K562 (cell line): ENCODE results near the gene C10orf143.

Source experiments
- ERF ChIP-seq: fragments of 450-650 bp; formaldehyde crosslinking; IDR thresholded peaks from 2 replicates; pipeline ENCODE4 v1.4.0; 2020; ENCODE audit warnings: mild to moderate bottlenecking, mixed read lengths
- HDAC2 ChIP-seq: fragments of 450-650 bp; IDR thresholded peaks from 2 replicates; pipeline ENCODE4 v1.6.1; 2016; ENCODE audit warnings: mild to moderate bottlenecking
- HOXB6 ChIP-seq: fragments of 250-450 bp; sonication (Bioruptor Pico); IDR thresholded peaks from 2 replicates; pipeline ENCODE4 v1.5.1; 2022; ENCODE audit warnings: mild to moderate bottlenecking, borderline replicate concordance
- JUND ChIP-seq, 2 experiments: IDR thresholded peaks; 2 replicates in 1 of 2; 3 replicates in 1 of 2; pipeline ENCODE4 v1.6.1; 2011; ENCODE audit warnings: borderline replicate concordance in 2 of 2, low read depth in 2 of 2, low read length in 2 of 2, improper control_type of control experiment in 1 of 2, missing biosample characterization in 1 of 2, missing genetic modification characterization in 1 of 2, missing genetic modification reagents in 1 of 2
- MCM5 ChIP-seq: fragments of 450-650 bp; IDR thresholded peaks from 2 replicates; pipeline ENCODE4 v1.6.1; 2016; ENCODE audit warnings: low read depth
- MECOM ChIP-seq: fragments of 250-450 bp; sonication (Bioruptor Pico); IDR thresholded peaks from 2 replicates; pipeline ENCODE4 v1.8.0; 2022; ENCODE audit warnings: inconsistent platforms
- SMC3 ChIP-seq: conservative IDR thresholded peaks from 2 replicates; pipeline ENCODE4 v1.6.1; 2011; ENCODE audit warnings: low read depth, low read length, improper control_type of control experiment; ENCODE audit not compliant: insufficient read depth
- ZNF121 ChIP-seq: sonication (generic); formaldehyde crosslinking; conservative IDR thresholded peaks from 2 replicates; pipeline ENCODE4 v1.8.0; 2022; ENCODE audit warnings: missing genetic modification reagents
- ZNF263 ChIP-seq: sonication (generic); formaldehyde crosslinking; IDR thresholded peaks from 2 replicates; pipeline ENCODE4 v1.8.0; 2022; ENCODE audit warnings: mild to moderate bottlenecking, missing genetic modification reagents, borderline replicate concordance
- ZNF311 ChIP-seq: fragments of 250-450 bp; sonication (Bioruptor Pico); IDR thresholded peaks from 2 replicates; pipeline ENCODE4 v1.4.0; 2020; ENCODE audit warnings: mild to moderate bottlenecking, moderate library complexity
- ZNF717 ChIP-seq: fragments of 250-450 bp; sonication (Bioruptor Pico); IDR thresholded peaks from 2 replicates; pipeline ENCODE4 v1.5.0; 2021
- TF ChIP-seq, protein P1 (sequence below), 3 experiments: IDR thresholded peaks in 2 of 3; conservative IDR thresholded peaks in 1 of 3; 2 replicates each; pipeline ENCODE4 v1.5.1; 2011 to 2012; ENCODE audit warnings: low read length in 3 of 3, mild to moderate bottlenecking in 3 of 3, control low read depth in 2 of 3, improper control_type of control experiment in 1 of 3, inconsistent platforms in 1 of 3, low read depth in 1 of 3, mixed read lengths in 1 of 3, moderate library complexity in 1 of 3; ENCODE audit not compliant: insufficient read depth in 2 of 3
- TF ChIP-seq, protein P2 (sequence below): IDR thresholded peaks from 3 replicates; pipeline ENCODE4 v1.6.1; 2011; ENCODE audit warnings: borderline replicate concordance, mild to moderate bottlenecking, moderate library complexity; ENCODE audit not compliant: insufficient read length; ENCODE audit errors: extremely low read depth
- TF ChIP-seq, protein P3 (sequence below): fragments of 250-450 bp; sonication (Bioruptor Pico); IDR thresholded peaks from 2 replicates; pipeline ENCODE4 v1.8.0; 2022; ENCODE audit warnings: moderate library complexity, mild to moderate bottlenecking, inconsistent platforms

DNA sequence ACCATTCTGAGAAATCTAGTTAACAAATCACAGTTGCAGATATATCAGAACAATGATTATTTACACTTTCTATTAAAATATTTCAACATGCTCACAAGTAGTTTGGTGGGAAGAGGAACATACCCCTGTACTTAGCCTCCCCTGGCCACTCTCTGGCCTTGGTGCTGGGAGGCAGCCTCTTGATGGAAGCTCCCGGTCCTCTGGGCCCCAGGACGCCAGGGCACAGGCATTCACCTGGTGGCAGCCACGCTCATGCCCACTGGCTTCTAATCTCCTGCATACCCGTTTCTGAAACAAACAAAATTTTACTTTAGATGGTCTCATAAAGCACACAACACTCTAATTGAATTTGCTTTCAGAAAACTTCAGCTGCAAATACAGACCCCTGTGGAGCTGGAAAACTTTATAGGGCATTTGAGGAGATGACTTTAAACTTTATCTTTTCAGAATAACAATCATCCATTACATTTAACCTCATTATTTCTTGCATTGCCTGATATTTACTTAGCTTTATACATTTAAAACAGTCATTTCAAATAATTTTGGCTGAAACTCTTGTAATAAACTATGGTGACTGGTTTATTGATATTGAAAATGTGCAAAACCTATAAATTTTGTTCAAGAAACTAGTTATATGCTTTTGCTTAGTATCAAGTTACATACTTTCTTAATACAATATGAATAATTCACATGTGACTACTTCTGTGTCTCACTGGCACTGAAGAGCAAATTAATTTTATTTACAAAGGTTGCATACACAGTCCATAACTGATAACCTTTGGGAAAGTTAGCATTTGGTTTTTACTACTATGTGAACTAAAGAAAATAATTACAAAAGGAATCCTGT is 30.8 kb downstream of the C10orf143 start:
- TF ChIP-seq HOXB6 (CRISPR knock-in tag) = no peak
- no peak for TF ChIP-seq ZNF121 (CRISPR knock-in tag)
- TF ChIP-seq, protein P1, sequence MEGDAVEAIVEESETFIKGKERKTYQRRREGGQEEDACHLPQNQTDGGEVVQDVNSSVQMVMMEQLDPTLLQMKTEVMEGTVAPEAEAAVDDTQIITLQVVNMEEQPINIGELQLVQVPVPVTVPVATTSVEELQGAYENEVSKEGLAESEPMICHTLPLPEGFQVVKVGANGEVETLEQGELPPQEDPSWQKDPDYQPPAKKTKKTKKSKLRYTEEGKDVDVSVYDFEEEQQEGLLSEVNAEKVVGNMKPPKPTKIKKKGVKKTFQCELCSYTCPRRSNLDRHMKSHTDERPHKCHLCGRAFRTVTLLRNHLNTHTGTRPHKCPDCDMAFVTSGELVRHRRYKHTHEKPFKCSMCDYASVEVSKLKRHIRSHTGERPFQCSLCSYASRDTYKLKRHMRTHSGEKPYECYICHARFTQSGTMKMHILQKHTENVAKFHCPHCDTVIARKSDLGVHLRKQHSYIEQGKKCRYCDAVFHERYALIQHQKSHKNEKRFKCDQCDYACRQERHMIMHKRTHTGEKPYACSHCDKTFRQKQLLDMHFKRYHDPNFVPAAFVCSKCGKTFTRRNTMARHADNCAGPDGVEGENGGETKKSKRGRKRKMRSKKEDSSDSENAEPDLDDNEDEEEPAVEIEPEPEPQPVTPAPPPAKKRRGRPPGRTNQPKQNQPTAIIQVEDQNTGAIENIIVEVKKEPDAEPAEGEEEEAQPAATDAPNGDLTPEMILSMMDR (IDR thresholded peaks at IDR 0.05 in 2 of 3, conservative IDR thresholded peaks at IDR 0.05 in 1 of 3; ENCODE audit: insufficient read depth in 2 of 3, low read depth in 1 of 3, low read length in 3 of 3) = no peak
- TF ChIP-seq ZNF717 = no peak
- no peak for TF ChIP-seq ZNF311 (CRISPR knock-in tag)
- no peak for TF ChIP-seq SMC3
- no peak for TF ChIP-seq MECOM (CRISPR knock-in tag)
- no peak for TF ChIP-seq ERF (CRISPR knock-in tag)
- no peak for TF ChIP-seq ZNF263
- no peak for TF ChIP-seq MCM5
- no peak for TF ChIP-seq JUND (IDR thresholded peaks at IDR 0.05; ENCODE audit: borderline replicate concordance, low read depth, low read length)
- TF ChIP-seq JUND (tag; IDR thresholded peaks at IDR 0.05; ENCODE audit: borderline replicate concordance, low read depth, low read length) = no peak
- TF ChIP-seq, protein P2, sequence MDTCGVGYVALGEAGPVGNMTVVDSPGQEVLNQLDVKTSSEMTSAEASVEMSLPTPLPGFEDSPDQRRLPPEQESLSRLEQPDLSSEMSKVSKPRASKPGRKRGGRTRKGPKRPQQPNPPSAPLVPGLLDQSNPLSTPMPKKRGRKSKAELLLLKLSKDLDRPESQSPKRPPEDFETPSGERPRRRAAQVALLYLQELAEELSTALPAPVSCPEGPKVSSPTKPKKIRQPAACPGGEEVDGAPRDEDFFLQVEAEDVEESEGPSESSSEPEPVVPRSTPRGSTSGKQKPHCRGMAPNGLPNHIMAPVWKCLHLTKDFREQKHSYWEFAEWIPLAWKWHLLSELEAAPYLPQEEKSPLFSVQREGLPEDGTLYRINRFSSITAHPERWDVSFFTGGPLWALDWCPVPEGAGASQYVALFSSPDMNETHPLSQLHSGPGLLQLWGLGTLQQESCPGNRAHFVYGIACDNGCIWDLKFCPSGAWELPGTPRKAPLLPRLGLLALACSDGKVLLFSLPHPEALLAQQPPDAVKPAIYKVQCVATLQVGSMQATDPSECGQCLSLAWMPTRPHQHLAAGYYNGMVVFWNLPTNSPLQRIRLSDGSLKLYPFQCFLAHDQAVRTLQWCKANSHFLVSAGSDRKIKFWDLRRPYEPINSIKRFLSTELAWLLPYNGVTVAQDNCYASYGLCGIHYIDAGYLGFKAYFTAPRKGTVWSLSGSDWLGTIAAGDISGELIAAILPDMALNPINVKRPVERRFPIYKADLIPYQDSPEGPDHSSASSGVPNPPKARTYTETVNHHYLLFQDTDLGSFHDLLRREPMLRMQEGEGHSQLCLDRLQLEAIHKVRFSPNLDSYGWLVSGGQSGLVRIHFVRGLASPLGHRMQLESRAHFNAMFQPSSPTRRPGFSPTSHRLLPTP = no peak
- TF ChIP-seq HDAC2 = no peak
- TF ChIP-seq, protein P3, sequence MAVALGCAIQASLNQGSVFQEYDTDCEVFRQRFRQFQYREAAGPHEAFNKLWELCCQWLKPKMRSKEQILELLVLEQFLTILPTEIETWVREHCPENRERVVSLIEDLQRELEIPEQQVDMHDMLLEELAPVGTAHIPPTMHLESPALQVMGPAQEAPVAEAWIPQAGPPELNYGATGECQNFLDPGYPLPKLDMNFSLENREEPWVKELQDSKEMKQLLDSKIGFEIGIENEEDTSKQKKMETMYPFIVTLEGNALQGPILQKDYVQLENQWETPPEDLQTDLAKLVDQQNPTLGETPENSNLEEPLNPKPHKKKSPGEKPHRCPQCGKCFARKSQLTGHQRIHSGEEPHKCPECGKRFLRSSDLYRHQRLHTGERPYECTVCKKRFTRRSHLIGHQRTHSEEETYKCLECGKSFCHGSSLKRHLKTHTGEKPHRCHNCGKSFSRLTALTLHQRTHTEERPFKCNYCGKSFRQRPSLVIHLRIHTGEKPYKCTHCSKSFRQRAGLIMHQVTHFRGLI (CRISPR knock-in tag) = no peak
